Activated CD4-positive, alpha-beta memory T cell treated with anti-CD3 and anti-CD28 coated beads for 36 hours (primary cell): ENCODE results near the gene KIF14. TPM values are rescaled to one million over a fixed set of nuclear protein-coding genes. Genes with fewer than 3 reads are reported as not detected.

Experiments
- CTCF ChIA-PET: fragments of 350-600 bp; sonication (Branson Sonifier 250); formaldehyde crosslinking; loops from one replicate; lab custom pipeline; 2021; ENCODE audit warnings: antibody characterized with exemption, inconsistent platforms; lab: Charles Lee
- POLR2A ChIA-PET: fragments of 350-600 bp; sonication (Branson Sonifier 250); formaldehyde crosslinking; loops from one replicate; lab custom pipeline; 2021; ENCODE audit warnings: antibody characterized with exemption; lab: Charles Lee
- DNase-seq: peaks from one replicate; pipeline ENCODE4 v3.0.0-alpha.2; 2020
- H3K27ac Mint-ChIP-seq: one replicate; pipeline ENCODE4 v1.8.0; 2021; ENCODE audit warnings: mixed read lengths
- H3K27me3 Mint-ChIP-seq: one replicate; pipeline ENCODE4 v1.8.0; 2021; ENCODE audit warnings: mixed read lengths
- H3K36me3 Mint-ChIP-seq: one replicate; pipeline ENCODE4 v1.8.0; 2021; ENCODE audit warnings: mixed read lengths
- H3K4me1 Mint-ChIP-seq: one replicate; pipeline ENCODE4 v1.8.0; 2021; ENCODE audit warnings: low read depth, mixed read lengths
- H3K4me3 Mint-ChIP-seq: one replicate; pipeline ENCODE4 v1.8.0; 2021; ENCODE audit warnings: mild to moderate bottlenecking, mixed read lengths
- H3K9me3 Mint-ChIP-seq: one replicate; pipeline ENCODE4 v1.8.0; 2021; ENCODE audit warnings: mixed read lengths
- intact Hi-C: fragments of 100-400 bp; cut with micrococcal nuclease; formaldehyde crosslinking; loops from one replicate; pipeline ENCODE4 v1.15.1; 2023
- total RNA-seq, 2 experiments: library from RNA; stranded (reverse); gene quantifications; one replicate each; pipeline ENCODE4 v1.2.3, GENCODE V29; 2021

The KIF14 gene
- total RNA-seq, 2 experiments from 2014 or later: 15.7 to 17.1 TPM

GRCh38 chr1:200510228-200510623, 110.3 kb downstream of the KIF14 start:
- ChIA-PET POLR2A (no interaction called here), CTCF (interaction anchor here (0.6 to 2.9 kb wide), 13 partner anchors 9 to 830 kb away, joined by 3 to 27 read pairs (median 4); no protein-coding TSS in a partner anchor)
- no peak overlapping the region for H3K27ac Mint-ChIP-seq
- no peak overlapping the region for H3K4me3 Mint-ChIP-seq
- DNase-seq: peak; percentile 75
- H3K36me3 Mint-ChIP-seq: no peaks in the 10 kb centered on the region
- H3K9me3 Mint-ChIP-seq: no peaks in the 10 kb centered on the region
- intact Hi-C loops: loop anchor here (1.0 to 10.0 kb wide), 4 partner anchors 205 to 826 kb away; no protein-coding TSS in a partner anchor
- peaks cover 2% of the 10 kb centered on the region for H3K4me1 Mint-ChIP-seq
- H3K27me3 Mint-ChIP-seq: peaks cover 5% of the 10 kb centered on the region

DNA sequence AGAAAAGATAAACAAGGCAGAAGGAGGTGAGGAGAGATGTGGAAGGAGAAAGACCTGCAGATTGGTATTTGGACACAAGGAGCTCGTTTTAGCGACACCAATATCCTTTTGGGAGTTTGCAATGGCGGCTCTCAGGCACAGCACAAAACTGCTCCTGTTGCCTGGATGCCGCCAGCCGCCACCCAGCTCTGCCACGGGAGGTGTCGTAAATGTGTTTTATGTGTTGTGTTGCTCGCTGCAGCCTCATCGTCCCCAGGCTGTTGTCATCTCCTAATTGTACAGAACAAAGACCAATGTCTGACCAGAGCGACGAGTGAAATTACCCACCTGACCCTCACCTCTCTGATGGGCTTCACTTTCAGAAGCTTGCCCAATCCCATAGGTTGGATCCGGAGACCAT, 114.1 kb downstream of the KIF14 start:
- H3K4me3 Mint-ChIP-seq: no peak overlapping the region
- no peak for DNase-seq
- intact Hi-C loops: no loop called here
- no peaks in the 10 kb centered on the region for H3K36me3 Mint-ChIP-seq
- no peaks in the 10 kb centered on the region for H3K9me3 Mint-ChIP-seq
- ChIA-PET POLR2A (no interaction called here), CTCF (interaction anchor here (0.7 kb wide), 1 partner anchor 204 kb away, joined by 3 read pairs; no protein-coding TSS in a partner anchor)
- no peak overlapping the region for H3K27ac Mint-ChIP-seq
- H3K27me3 Mint-ChIP-seq: peaks cover 5% of the 10 kb centered on the region
- peaks cover 2% of the 10 kb centered on the region for H3K4me1 Mint-ChIP-seq

DNA sequence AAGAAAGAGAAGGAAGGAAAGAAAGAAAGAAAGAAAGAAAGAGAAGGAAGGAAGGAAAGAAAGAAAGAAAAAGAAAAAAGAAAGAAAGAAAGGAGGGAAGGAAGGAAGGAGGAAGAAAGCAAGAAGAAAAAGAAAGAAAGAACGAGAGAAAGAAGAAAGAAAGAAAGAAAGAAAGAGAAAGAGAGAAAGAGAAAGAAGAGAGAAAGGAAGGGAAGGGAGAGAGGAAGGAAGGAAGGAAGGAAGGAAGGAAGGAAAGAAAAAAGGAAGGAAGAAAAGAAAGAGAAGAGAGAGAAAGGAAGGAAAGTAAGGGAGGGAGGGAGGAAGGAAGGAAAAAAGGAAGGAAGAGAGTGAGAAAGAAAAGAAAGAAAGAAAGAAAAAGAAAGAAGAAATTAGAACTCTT, 115.3 kb downstream of the KIF14 start:
- H3K4me1 Mint-ChIP-seq: peaks cover 1% of the 10 kb centered on the region
- no peak for DNase-seq
- H3K36me3 Mint-ChIP-seq: no peaks in the 10 kb centered on the region
- no peak overlapping the region for H3K4me3 Mint-ChIP-seq
- ChIA-PET POLR2A (no interaction called here), CTCF (no interaction called here)
- H3K27me3 Mint-ChIP-seq: peaks cover 6% of the 10 kb centered on the region
- H3K27ac Mint-ChIP-seq: no peak overlapping the region
- intact Hi-C loops: no loop called here
- no peaks in the 10 kb centered on the region for H3K9me3 Mint-ChIP-seq

Other genes starting within 250 kb of the KIF14 start
- gene ZNF281, start 210.7 kb downstream of the KIF14 start, total RNA-seq: 10 to 100 TPM; 11.0 to 11.2 TPM
- 10 to 100 TPM; 19.4 to 23.4 TPM for gene DDX59, start 49.2 kb upstream of the KIF14 start, total RNA-seq
- 1 to 10 TPM; 3.0 to 4.1 TPM for gene CAMSAP2, start 118.1 kb upstream of the KIF14 start, total RNA-seq